Measurements from ENCODE around the gene HTR4.
A peak's percentile ranks its signal among the peaks of the same experiment; 100 is the strongest.
"Not testable (repeated sequence)": the region's sequence is repeated elsewhere in the genome, so short reads cannot be mapped to it uniquely, and the experiment has no call there.

The HTR4 gene

DNA sequence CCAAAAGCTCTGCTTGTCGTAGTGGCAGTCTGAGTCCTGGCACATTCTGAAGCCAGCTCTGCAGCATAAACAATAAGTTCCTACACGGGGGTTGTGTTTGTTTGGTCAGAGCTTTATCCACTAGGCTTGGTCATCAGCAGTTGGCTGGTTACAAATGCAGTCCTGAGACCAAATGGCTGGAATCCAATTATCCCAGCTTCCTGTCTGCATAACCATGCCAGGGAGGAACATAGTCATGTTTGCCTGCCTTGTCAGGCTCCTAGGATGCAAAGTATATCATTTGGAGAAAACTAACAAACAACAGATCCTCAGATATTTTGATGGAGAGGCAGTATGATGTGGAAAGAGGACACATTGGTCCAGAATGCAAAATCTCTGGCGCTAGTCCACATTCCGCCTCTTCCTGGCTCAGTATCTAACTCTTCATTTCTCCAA lies 184.8 kb downstream of the HTR4 start:
- no peak for DNase-seq

DNA sequence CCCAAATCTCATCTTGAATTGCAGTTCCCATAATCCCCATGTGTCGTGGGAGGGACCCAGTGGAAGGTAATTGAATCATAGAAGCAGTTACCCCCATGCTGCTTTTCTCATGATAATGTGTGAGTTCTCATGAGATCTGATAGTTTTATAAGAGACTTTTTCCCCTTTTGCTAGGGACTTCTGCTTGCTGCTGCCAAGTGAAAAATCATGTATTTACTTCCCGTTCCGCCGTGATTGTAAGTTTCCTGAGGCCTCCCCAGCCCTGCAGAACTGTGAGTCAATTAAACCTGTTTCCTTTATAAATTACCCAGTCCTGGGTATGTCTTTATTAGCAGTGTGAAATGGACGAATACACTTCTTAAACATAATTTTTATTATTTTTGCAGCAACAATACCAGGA lies 185.6 kb downstream of the HTR4 start:
- not testable (repeated sequence) for DNase-seq

DNA sequence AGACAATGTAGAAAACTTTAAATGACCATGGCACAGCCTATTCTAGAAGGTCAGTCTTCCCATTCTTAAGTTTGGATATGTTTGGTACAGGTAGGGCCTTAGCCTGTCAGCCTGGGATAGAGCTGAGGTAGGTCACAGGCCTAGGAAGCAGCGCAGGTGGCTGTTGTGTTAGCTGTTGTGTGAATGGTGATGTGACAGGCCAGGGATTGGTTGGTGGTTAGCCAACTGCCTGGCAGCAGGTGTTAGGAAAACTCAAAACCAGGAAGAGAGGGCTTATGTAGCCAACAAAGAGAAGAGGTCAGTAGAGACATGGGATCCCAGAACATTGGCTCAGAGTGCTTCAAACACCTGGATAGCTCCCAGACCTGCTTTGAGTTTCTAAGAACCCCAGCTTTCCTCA lies 186.4 kb downstream of the HTR4 start:
- no peak for DNase-seq

DNA sequence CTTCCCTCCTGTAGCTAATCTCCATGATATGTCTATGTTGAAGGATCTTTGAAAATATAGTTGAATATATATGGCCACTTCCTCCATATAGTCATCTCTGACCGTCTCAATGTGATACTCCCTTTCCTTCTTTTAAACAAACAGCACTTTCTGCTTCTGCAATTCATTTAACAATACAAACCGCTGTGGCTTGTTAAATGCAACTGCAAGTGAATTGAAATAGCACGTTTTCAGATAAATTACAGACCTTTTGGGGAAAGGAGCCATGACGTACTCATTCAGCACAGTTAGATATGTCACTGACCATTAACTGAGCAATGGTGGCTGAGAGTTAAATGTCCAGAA lies 188.1 kb downstream of the HTR4 start:
- DNase-seq: no peak

DNA sequence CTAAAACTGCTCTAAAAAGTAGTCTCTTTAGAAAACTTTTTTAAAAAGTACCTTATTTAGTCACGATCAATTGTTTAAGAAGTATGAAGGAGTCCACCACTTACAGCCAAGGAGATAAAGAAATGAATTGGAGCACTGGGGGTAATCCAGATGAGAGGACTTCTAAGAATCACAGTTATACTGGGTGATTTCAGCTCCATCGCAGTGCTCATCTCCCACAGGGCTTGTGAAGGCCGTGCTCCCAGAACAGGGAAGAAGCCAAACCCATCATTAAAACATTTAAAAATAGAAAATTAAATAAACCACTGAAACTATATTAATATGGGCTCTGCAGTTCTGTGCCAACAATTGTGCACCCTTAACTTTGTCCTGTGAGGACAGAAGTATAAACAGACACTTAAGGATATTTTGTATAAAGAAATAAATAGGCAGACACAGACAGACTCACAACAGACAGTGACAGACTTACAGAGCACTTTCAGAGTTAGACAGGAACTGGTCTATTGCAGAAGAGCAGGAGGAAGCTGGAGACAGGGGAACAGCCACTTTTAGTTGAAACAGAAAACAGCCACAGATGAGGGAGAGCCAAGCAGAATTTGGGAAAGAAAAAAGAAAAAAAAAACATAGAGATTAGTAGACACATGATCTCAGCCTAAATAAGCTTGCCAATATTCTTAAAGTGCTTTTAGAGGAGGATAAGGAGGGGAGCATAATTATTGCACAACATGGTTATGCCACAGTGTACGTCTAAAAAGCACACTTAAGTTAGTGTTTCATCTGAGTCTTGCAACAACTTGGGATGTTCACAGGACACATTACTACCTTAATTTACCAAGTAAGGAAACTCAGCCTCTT lies 188.7 kb downstream of the HTR4 start:
- DNase-seq: no peak

DNA sequence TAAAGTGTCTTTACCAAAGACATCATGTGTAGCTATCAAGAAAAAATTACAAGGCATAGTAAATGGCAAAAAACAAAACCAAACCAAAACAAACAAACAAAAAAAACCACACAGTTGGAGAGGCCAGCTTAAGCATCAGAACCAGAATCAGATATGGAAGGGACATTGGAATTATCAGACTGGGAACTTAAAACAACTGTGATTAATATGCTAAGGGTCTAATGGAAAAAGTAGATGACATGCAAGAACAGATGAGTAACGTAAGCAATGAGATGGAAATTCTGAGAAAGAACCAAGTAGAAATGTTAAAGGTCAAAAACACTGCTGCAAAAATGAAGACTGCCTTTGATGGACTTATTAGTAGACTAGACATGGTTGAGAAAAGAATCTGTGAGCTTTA lies 194.7 kb downstream of the HTR4 start:
- no peak for DNase-seq

DNA sequence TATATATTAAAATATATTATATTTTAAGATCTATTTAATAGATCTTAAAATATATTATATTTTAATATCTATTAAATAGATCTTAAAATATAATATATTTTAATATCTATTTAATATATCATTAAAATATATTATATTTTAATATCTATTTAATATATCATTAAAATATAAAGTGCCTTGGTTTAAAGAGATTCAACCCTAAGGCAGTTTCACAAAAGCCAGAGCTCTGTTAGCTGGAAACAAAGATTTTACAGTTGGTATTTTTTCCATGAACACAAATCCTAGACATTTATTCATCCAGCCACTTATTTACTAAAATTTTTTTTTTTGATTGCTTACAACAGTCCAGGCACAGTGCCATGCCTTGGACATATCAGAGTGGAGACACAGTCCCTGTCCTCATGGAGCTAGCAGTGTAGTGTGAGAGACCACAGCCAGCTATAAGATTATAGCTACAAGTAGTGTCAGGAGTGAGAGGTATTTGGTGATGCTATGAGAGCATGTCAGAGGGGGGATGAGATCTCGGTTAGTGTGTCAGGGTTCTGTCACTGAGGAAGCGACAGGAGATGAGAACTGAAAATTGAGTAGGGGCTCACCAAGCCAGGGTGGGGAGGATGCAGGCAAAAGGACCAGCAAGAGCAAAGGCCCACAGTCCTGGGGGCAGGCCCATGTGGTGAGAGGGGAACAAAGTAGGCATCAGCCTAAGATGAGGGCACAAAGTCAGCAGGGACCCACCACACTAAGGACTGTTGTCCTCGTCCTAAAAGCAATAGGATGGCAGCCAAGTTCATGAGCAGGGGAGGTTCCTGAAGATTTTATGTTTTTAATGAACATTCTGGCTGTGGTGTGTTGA lies 196.1 kb downstream of the HTR4 start:
- DNase-seq: no peak

DNA sequence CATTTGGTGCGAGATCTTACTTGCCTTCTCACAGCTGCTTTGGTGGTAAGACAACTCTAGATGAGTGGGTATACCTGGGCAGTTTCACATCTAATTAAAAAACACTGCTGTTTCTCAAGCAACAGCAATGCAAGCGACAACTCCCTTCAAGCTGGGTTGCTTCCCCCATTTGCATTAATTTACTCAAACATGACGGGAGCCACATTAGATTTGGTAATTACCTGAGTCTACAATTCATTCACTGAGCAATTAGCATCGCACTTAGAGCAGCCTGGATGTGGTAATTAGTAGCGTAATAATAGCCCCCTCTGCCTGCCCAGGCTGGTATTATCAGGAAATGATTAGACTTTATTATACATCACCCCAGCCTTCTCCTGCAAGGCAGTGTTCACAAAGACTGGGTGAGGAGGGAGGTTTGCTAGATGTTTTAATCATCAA lies 197.1 kb downstream of the HTR4 start:
- peak; percentile 16 for DNase-seq

DNA sequence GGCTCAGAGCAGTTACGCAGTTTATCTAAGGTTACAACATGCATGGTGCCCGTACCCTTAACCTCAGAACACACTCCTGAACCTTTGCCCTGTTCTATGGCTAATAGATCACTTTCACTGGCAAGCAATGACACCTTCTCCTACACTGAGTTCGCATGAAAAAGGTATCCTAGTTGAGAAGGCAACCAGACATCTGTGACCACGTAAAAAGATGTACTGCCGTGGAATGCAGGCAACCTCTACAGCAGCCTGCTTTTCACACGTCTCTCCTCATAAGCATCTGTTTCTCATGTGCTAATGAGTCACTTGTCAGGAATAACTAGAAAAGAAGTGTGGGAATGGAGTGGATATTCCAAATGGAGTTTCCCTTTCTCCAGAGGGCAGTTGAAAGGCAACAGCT lies 199.1 kb downstream of the HTR4 start:
- no peak for DNase-seq

DNA sequence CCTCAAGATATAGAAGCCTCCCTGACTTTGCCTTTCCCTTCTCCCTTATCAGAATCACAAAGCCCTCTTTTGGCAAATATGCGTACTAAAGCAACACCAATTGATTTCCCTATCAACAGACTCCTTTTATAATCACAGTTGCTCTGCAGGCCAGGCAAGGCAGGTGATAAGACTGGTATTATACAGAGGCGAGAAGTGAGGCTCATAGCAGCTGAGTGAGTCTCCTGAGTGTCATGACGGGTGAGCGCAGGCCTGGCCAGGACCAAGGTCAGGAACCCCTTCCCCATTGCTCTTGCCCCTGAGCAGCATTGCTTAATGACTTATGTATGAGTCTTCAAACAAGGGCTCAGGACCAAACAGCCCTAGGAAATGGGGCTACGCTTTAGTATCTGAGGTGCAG lies 199.8 kb downstream of the HTR4 start:
- DNase-seq: no peak

DNA sequence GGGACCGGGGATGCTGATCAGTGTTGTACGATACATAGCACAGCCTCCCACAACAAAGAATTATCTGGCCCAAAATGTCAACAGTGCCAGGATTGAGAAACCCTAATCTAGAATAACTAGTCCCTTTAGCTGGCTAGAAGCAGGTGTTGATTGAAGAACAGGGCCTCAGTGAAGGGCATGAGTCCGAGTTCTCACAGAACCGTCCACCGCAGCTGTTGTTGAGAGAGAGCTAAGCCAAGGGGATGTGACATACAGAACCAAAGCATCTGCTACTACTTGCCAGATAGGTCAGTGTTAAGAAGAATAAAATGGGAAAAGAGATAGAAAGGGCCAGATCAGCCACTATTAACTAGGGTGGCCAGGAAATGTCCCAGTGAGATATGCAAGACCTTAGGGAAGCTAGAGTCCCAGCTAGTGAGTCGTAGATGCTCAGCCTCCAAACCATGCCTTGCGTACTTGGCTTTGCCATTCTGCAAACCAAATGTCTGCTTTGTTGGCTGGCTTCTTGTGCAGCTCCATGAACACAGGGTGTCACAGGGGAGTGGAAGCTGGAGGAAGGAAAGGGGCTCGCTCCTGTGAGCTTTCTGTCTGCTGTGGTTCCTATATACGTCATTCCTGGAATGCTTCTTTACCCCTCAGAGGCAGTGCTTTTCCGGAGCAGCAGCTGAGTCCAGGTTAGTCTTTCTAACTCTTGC lies 201.7 kb downstream of the HTR4 start:
- DNase-seq: no peak

DNA sequence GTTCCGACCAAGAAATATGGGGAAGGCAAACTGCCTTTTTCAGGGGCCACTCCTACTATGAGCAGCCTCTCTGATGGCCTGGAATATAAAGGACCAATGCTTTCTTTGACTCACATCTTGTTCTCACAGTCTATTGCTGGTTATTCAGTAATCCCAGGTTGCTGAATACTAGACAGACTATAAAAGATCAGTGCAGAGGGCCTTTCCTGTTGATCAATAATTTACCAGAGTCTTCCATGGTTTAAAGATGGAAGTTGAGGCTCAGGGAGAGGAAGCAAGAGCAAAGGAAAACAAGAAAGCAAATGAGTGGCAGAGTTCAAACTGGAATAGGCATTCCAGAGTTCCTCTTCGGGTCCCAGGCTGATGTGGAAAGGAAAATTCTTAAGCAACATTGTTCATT lies 207.7 kb downstream of the HTR4 start:
- no peak for DNase-seq

DNA sequence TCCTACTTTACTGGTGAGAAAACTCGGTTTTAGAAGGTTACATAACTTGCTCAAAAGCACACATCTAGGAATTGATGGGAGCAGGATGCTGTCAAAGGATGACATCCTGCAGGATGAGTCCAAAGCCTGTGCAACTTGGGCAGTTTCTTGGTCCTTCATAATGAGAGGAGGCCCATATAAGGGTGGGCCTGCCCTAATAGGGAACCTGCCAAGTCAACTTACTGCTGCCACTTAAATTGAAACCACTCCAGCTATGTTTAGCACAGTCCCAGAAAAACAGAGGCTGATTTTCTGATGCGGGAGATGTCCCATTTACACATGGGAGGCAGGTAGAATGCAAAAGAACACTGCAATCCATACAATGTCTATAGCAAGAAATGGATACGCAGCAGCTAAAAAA lies 208.7 kb downstream of the HTR4 start:
- DNase-seq: no peak

DNA sequence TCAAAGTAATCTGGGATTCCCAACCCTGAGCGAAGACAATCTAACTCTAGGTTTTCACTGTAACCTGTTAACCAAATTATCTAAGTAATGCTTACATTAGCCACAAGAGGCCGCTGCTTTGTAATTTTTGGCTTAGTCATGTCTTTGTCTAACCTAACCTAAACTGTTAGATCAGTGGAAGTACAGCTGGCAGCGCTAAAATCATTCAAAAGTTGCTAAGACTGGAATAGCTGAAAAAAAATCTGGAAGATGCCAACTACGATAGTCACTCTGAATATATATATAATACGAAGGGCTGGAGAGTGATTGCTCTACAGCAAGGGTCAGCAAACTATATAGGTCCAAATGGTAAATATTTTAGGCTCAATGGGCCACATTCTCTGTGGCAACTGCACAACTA lies 210.3 kb downstream of the HTR4 start:
- DNase-seq: peak; percentile 40

DNA sequence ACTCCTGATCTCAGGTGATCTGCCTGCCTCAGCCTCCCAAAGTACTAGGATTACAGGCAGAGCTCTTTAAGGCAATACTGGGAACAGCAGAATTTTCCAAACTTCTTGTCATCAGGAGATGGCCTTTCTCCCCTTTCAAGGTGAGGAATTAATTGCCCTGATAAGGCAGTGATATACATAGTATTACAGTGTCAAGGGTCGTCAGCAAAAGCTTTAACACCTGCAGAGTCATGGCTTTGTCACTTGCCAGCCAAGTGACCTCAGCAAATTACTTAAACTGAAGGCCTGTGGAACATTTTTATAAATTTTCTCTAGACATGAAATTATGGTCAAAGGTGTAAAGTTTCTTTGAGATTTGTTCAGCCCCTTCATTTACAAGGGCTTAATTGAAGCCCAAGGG lies 211.1 kb downstream of the HTR4 start:
- no peak for DNase-seq

DNA sequence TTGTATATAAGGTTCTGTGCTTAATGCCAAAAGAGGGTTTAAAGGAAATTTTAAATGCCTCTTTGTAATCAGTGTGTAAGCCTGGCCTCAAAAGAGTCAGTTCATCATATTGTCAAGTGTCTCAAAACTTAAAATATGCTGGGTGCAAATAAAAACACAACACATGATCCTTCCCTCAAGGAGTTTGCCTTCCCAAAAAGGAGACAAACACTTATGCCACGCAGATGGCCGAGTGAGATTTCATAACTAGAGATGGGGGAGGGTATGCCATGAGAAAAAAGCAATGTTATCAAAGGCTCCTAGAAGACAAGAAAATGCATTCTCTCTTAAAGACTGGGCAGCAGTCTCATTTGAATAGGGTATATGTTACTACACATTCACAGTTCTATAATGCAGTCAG lies 215.4 kb downstream of the HTR4 start:
- DNase-seq: no peak

DNA sequence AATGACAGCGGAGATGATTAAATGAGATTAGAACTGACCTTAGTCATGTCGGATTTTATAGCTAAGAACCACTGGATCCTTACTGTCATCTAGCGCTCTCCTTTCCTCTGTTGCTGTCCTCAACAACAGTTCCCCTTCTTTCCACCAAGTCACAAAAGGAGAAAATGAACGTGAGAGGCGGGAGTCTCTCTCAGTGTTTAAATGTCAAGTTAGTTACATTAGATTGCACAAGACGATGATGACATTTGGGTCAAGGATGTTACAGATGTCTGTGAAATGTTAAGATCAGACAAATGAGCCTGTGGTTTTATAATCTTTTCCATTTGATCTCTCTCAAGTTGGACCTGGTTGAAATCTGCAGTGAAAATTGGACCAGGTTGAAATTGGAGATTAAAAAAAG lies 217.1 kb downstream of the HTR4 start:
- no peak for DNase-seq

DNA sequence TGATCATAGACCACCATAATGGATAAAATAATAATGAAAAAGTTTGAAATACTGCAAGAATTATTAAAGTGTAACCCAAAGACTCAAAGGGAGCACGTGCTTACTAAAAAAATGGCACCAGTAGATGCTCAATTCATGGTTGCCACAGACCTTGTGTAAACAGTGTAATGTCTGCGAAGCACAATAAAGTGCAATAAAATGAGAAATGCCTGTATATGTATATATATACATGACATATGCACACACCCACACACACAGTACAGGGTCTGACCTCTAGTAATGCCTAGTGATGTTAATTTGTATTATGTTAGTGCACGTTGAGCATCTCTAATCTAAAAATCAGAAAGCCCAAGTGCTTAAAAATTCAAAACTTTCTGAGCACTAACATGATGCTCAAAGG lies 218.3 kb downstream of the HTR4 start:
- no peak for DNase-seq

DNA sequence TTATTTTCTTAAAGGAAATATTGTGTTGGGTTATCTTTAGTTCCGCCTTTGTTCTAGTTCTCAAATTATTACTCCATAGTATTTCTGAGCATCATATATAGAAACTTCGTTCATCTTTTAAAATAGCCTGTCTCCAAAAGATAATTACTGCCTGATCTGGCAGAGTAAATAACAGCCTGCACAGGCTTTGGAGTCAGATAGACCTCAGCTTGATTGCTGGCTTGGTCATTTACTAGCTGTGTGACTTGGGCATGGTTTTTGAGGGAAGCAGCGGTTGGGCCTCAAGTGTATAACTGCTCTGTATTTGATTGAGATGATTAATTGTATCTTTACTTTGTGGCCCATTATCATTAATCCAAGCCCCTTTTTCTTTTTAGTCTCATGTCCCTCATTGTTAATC lies 220.5 kb downstream of the HTR4 start:
- no peak for DNase-seq
